Fibroblast of skin of left biceps (primary cell): ENCODE results near the gene POLRMT.
"Not testable (repeated sequence)": the region's sequence is repeated elsewhere in the genome, so short reads cannot be mapped to it uniquely, and the experiment has no call there.

Experiments
- DNase-seq, 2 experiments: peaks; one replicate each; pipeline ENCODE4 v3.0.0-alpha.2; 2013; ENCODE audit warnings: low read depth in 2 of 2

Gene POLRMT

GRCh38 chr19:647566-648284 is 14.4 kb upstream of the POLRMT start:
- DNase-seq, result no peak

- no peak for DNase-seq
These were observed 13.6 kb upstream of the POLRMT start for GRCh38 chr19:646779-647565.

GRCh38 chr19:645912-646778 is 12.8 kb upstream of the POLRMT start:
- no peak for DNase-seq

- DNase-seq, result no peak
These were observed 11.5 kb upstream of the POLRMT start for GRCh38 chr19:644789-645188.

- no peak for DNase-seq
These were observed 11.0 kb upstream of the POLRMT start for GRCh38 chr19:644363-644762.

GRCh38 chr19:643736-644135 is 10.4 kb upstream of the POLRMT start:
- DNase-seq, result no peak

- DNase-seq, result no peak
These were observed 9.7 kb upstream of the POLRMT start for GRCh38 chr19:642767-643727.

GRCh38 chr19:641702-642101 is 8.4 kb upstream of the POLRMT start:
- DNase-seq, result no peak

- DNase-seq, result no peak
These were observed 7.4 kb upstream of the POLRMT start for GRCh38 chr19:640606-641189.

- no peak for DNase-seq
These were observed 6.8 kb upstream of the POLRMT start for GRCh38 chr19:640161-640558.

- peak; percentile 47 to 54 for DNase-seq
These were observed 6.2 kb upstream of the POLRMT start, which contains the start of gene FGF22 for GRCh38 chr19:639253-640160. FGF22 (plus strand) TSS chr19:639879; CDS start chr19:639926, 47 bp downstream.

GRCh38 chr19:638906-639252 is 5.5 kb upstream of the POLRMT start:
- no peak for DNase-seq

GRCh38 chr19:634975-635652 is 1.8 kb upstream of the POLRMT start:
- no peak for DNase-seq

- no peak for DNase-seq
These were observed 676 bp upstream of the POLRMT start for GRCh38 chr19:633786-634639.

GRCh38 chr19:632579-633067 is 714 bp downstream of the POLRMT start:
- no peak for DNase-seq

- no peak for DNase-seq
These were observed 3.2 kb downstream of the POLRMT start for GRCh38 chr19:629961-630714.

GRCh38 chr19:629515-629914 is 3.8 kb downstream of the POLRMT start:
- DNase-seq, result not testable (repeated sequence)
